SK-N-MC (cell line): ENCODE measurements around the gene KRTAP10-4.
"Not testable (repeated sequence)": the region's sequence is repeated elsewhere in the genome, so short reads cannot be mapped to it uniquely, and the experiment has no call there.

Source experiments
- DNase-seq: peaks from one replicate; pipeline ENCODE4 v3.0.0-alpha.2; 2011; ENCODE audit warnings: low read depth, low spot score
- H3K27ac ChIP-seq: fragments of 200-600 bp; sonication (generic); 2 replicates; pipeline ENCODE4 v1.5.1; 2016; ENCODE audit warnings: mixed run types
- H3K36me3 ChIP-seq: fragments of 200-600 bp; sonication (generic); 2 replicates; pipeline ENCODE4 v1.6.1; 2017; ENCODE audit warnings: antibody characterized with exemption, low read length, mixed read lengths; ENCODE audit not compliant: insufficient read depth
- H3K4me3 ChIP-seq: fragments of 200-600 bp; sonication (generic); 2 replicates; pipeline ENCODE4 v1.5.1; 2016
- H3K9ac ChIP-seq: fragments of 200-600 bp; sonication (generic); 2 replicates; pipeline ENCODE4 v1.8.0; 2017; ENCODE audit warnings: mixed run types, mixed read lengths; ENCODE audit not compliant: insufficient read length
- H3K9me3 ChIP-seq: fragments of 200-600 bp; sonication (generic); 2 replicates; pipeline ENCODE4 v1.6.1; 2017; ENCODE audit warnings: low read depth, mild to moderate bottlenecking, antibody characterized with exemption, low read length, moderate library complexity, mixed read lengths
- EZH2 ChIP-seq: fragments of 200-600 bp; sonication (generic); IDR thresholded peaks from one replicate; pipeline ENCODE4 v1.6.1; 2017; ENCODE audit warnings: antibody characterized with exemption
- FOXP2 ChIP-seq: optimal IDR thresholded peaks from 2 replicates; pipeline ENCODE3; 2011; ENCODE audit warnings: mild to moderate bottlenecking, moderate library complexity; ENCODE audit not compliant: insufficient read depth; ENCODE audit errors: extremely low read length, control extremely low read depth
- POLR2AphosphoS5 ChIP-seq: IDR thresholded peaks from 2 replicates; pipeline ENCODE4 v1.6.1; 2012; ENCODE audit warnings: mild to moderate bottlenecking, low read depth, low read length, borderline replicate concordance

KRTAP10-4 gene

DNA sequence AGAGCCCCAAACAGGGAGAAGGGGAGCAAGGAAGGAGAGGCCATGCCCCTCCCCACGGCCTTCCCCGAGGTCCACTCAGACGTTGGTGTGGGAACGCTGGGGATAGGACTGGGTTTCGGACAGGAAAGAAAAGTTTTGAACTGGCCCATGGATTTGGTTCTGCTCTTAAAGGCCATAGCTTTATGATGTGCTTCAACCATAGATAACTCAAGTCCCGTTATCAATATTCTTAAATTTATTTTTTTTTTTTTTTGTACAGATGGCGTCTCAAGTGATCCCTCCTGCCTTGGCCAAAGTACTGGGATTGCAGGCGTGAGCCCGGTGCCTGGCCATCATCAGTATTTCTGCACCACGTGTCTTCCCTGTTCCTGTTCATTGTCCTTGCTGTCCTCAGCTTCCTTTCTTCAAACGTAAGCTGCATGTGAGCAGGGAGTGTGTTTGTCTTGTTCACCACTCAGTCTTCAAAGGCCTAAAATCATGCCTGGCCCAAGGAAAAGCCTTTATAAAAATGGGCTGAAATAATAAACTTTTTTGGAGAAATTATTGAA lies 32.7 kb upstream of the KRTAP10-4 start:
- no peaks in the 10 kb centered on the region for H3K9me3 ChIP-seq
- no peak overlapping the region for H3K4me3 ChIP-seq
- H3K9ac ChIP-seq = no peak overlapping the region
- TF ChIP-seq FOXP2 (no peak), EZH2 (no peak), POLR2AphosphoS5 (no peak)
- no peak for DNase-seq
- 0 out of 2 replicates have a peak, but pooled peaks cover 4% of the 10 kb centered on the region for H3K36me3 ChIP-seq
- no peak overlapping the region for H3K27ac ChIP-seq

DNA sequence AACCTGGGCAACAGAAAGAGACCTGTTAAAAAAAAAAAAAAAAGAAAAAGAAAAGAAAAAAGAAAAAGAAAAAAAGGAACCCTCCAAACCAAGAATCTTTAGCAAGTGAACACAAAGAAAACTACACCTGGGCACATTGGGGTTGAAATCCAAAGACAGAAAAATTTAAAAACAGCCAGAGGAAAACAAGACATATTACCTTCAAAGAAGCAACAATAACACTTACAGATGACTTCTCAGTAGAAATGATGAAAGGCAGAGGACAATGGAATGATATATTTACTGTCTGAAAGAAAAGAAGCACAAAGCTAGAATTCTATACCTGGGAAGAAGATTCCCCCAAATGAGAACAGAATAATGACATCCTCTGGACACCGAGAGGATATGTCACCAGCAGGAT lies 30.8 kb upstream of the KRTAP10-4 start:
- Histone ChIP-seq H3K9me3 (peaks cover 3% of the 10 kb centered on the region; the same call in 1 of the 2 replicates), H3K9ac (no peak overlapping the region), H3K27ac (no peak overlapping the region), H3K36me3 (0 out of 2 replicates have a peak, but pooled peaks cover 4% of the 10 kb centered on the region), H3K4me3 (no peak overlapping the region)
- TF ChIP-seq POLR2AphosphoS5 = no peak
- DNase-seq = no peak

DNA sequence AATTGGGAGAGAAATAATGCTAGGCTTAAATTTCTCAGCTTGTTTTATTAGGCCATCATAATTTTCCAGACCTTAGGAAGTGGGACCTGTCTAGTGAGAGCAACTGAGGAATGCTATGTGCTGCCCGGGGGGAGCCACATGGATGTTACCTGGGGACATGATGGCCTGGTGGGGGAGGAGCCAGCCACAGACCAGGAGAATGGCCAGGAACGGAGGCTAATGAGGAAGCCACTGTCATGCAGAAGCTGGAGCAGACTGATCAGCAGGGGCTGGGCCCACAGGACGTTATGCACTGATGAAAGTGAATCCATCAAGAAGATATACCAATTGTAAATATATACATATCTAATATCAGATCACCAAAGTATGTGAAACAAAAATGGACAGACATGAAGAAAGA lies 29.0 kb upstream of the KRTAP10-4 start:
- H3K4me3 ChIP-seq = no peak overlapping the region
- 0 out of 2 replicates have a peak, but pooled peaks cover 4% of the 10 kb centered on the region for H3K36me3 ChIP-seq
- TF ChIP-seq FOXP2 = no peak
- TF ChIP-seq POLR2AphosphoS5 = no peak
- TF ChIP-seq EZH2 = no peak
- H3K27ac ChIP-seq = no peak overlapping the region
- no peak overlapping the region for H3K9ac ChIP-seq
- peaks cover 3% of the 10 kb centered on the region; the same call in 1 of the 2 replicates for H3K9me3 ChIP-seq
- no peak for DNase-seq

DNA sequence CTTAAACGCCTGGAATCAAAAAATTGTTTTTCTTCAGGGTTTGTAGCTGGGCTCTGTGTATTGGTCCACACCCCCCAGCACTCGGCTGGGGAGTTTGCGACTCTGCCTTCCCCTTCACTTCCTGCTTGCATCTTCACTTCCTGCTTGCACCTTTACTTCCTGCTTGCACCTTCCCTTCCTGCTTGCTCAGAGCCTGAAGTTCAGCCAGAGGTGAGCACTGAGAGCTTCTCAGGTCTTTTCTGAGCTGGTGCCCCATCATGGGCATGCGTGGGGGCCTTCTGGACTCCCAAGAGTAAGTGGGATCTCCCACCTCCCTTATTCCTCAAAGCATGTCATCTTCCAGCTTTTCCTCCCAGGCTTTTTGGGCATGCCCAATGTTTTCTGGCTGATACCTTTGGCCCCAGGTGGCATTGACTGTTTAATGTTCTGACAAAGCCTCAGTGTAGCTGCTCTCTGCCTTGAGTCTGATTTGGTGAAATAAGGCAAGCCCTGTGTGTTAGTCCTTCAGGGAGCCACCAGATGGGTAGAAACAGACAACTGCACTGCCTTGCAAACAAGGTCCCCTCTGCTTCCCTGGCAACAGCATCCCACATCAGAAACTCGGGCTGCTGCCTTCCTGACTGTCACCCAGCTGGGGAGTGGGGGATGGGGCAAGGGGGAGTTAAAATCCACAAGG lies 25.7 kb upstream of the KRTAP10-4 start:
- TF ChIP-seq POLR2AphosphoS5 (no peak), FOXP2 (no peak), EZH2 (no peak)
- DNase-seq = no peak
- H3K4me3 ChIP-seq = no peak overlapping the region
- H3K36me3 ChIP-seq = 0 out of 2 replicates have a peak, but pooled peaks cover 4% of the 10 kb centered on the region
- H3K27ac ChIP-seq = no peak overlapping the region
- peaks cover 3% of the 10 kb centered on the region; the same call in 1 of the 2 replicates for H3K9me3 ChIP-seq
- no peak overlapping the region for H3K9ac ChIP-seq

DNA sequence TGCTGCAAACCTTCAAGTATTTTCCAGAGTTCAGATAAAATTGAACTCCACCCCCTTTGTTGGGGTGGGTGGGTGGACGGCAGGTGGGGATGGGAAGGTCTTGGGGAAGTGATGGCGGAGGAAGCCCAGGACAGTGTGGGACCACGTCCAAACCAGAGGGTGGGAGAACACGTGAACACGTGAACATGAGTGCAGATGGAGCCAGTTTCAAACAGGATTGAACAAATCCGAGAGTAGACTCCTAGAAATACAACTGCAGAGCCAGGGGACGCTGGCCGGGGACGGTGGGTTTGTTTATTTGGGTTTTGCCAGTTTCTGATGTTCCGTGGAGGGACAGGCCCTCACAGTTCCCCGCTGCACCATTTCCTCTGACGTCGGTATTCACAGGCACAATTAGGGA lies 25.1 kb upstream of the KRTAP10-4 start:
- H3K4me3 ChIP-seq = no peak overlapping the region
- H3K36me3 ChIP-seq = 0 out of 2 replicates have a peak, but pooled peaks cover 4% of the 10 kb centered on the region
- H3K27ac ChIP-seq = no peak overlapping the region
- peaks cover 3% of the 10 kb centered on the region; the same call in 1 of the 2 replicates for H3K9me3 ChIP-seq
- DNase-seq = no peak
- no peak overlapping the region for H3K9ac ChIP-seq
- TF ChIP-seq POLR2AphosphoS5 (no peak), FOXP2 (no peak), EZH2 (no peak)

DNA sequence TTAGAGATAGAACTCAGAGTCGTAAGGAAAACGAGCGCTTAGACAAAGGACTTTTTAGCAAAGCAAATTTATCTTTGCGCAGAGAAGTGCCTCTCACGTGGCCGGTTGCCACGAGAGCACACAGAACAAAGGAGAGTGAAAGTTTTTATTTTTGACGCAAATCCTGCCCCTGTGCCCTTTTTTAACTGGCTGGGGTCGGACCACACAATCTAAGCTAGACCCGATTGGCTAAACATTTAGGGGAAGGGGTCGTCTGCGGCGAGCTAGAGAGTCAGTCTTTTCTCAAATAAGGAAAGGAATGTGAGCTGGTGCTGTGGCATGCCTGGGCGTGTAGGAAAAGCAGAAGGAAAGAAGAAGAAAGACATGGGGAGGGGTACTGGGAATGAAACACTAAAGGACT lies 24.6 kb upstream of the KRTAP10-4 start:
- 0 out of 2 replicates have a peak, but pooled peaks cover 3% of the 10 kb centered on the region for H3K36me3 ChIP-seq
- peaks cover 3% of the 10 kb centered on the region; the same call in 1 of the 2 replicates for H3K9me3 ChIP-seq
- no peak for TF ChIP-seq EZH2
- TF ChIP-seq FOXP2 = no peak
- no peak for TF ChIP-seq POLR2AphosphoS5
- no peak overlapping the region for H3K9ac ChIP-seq
- no peak overlapping the region for H3K27ac ChIP-seq
- H3K4me3 ChIP-seq = no peak overlapping the region
- no peak for DNase-seq

DNA sequence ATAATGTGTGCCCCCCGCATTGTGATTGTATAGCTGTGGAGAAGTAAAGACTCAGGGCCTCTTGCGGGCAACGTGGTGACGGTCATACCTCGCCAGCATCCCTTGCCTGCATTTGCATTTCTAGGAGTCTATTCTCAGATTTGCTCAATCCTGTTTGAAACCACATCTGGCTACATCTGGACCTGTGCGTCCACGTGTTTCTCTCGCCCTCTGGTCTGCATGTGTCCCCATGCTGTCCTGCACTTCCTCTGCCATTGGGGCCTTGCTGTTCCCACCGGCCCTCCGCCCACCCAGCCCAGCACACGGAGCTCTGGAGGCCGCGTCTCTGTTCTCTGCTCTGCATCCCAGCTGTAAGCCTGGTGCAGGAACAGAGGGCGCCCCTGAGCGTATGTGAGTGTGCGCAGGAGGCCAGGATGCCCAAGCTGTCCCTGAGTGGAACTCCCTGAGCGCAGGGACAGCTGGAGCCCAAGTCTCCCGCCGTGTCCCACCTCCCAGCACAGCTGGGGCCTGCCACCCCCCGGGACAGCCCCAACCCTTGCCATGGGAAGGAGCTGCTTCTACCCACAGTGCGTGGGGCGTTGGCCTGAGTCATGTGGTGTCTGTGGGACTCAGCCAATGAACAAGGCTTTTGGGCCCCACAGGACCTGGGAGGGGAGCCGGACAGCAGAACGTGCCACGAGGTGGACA lies 23.9 kb upstream of the KRTAP10-4 start:
- H3K9me3 ChIP-seq = peaks cover 3% of the 10 kb centered on the region; the same call in 1 of the 2 replicates
- no peak for DNase-seq
- no peaks in the 10 kb centered on the region for H3K36me3 ChIP-seq
- H3K4me3 ChIP-seq = no peak overlapping the region
- H3K9ac ChIP-seq = no peak overlapping the region
- H3K27ac ChIP-seq = no peak overlapping the region
- TF ChIP-seq POLR2AphosphoS5 (no peak), EZH2 (no peak), FOXP2 (no peak)

DNA sequence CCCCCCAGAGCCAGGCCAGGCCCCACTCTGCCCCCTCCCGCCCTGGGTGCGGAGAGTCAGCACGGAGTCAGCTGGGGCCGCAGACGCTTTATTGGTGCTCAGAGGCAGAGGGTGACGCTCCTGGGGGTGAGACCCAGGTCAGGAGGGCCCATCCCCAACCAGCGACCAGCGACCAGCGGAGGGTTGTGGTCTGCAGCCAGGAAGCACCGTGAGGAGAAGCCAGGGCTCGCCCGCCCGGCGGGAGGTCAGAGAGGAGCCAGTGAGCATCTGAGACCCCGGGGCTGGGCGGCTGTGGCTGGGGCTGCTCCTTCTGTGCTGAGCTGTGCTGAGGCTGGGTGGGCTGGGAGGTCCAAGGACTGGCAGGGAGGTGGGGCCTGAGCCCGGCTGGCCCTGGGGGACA lies 23.2 kb upstream of the KRTAP10-4 start:
- not testable (repeated sequence) for H3K9ac ChIP-seq, H3K9me3 ChIP-seq, H3K27ac ChIP-seq, H3K36me3 ChIP-seq, H3K4me3 ChIP-seq, DNase-seq

DNA sequence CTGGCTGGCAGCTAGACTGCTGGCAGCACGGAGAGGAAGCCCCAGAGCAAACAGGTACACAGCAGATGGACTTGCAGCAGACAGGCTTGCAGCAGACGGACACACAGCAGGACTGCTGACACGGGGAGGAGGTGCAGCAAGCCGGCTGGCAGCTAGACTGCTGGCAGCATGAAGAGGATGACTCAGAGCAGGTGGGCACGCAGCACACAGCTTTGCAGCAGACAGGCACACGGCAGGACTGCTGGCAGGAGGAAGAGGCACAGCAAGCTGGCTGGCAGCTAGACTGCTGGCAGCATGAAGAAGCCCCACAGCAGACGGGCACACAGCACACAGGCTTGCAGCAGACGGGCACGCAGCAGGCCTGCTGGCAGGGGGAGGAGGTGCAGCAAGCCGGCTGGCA lies 22.7 kb upstream of the KRTAP10-4 start:
- H3K36me3 ChIP-seq = no peaks in the 10 kb centered on the region
- H3K27ac ChIP-seq = no peak overlapping the region
- peaks cover 3% of the 10 kb centered on the region; the same call in 1 of the 2 replicates for H3K9me3 ChIP-seq
- no peak for TF ChIP-seq FOXP2
- no peak for TF ChIP-seq POLR2AphosphoS5
- no peak for TF ChIP-seq EZH2
- no peak for DNase-seq
- H3K9ac ChIP-seq = no peak overlapping the region
- H3K4me3 ChIP-seq = no peak overlapping the region
